K562 (cell line): ENCODE data around the gene MBD3. TPM values are rescaled to one million over a fixed set of nuclear protein-coding genes. Genes with fewer than 3 reads are reported as not detected.
A peak's percentile ranks its signal among the peaks of the same experiment; 100 is the strongest.

Experiments
- MGA ChIP-seq: fragments of 450-650 bp; IDR thresholded peaks from 2 replicates; pipeline ENCODE4 v1.6.1; 2016; ENCODE audit warnings: mild to moderate bottlenecking, moderate library complexity
- TRIM24 ChIP-seq, 2 experiments: fragments of 450-650 bp; IDR thresholded peaks; 2 replicates each; pipeline ENCODE4 v1.6.1; 2016
- polyA plus RNA-seq, 8 experiments: library from polyadenylated mRNA; depleted of rRNA in 4 of 8; stranded (reverse) in 5 of 8; unstranded in 3 of 8; fragments of >200 nt; fragmentation: Nextera tagmentation in 2 of 8; fragmentation: Illumina TruSeq in 1 of 8; extraction: Ambion mirVana in 2 of 8; extraction: Trizol in 1 of 8; gene quantifications; 2 replicates each; pipeline versions ENCODE4 v1.2.1 to v1.2.3, GENCODE V29; 2011 to 2014; ENCODE audit warnings: inconsistent platforms in 1 of 8, missing spikeins in 1 of 8
- total RNA-seq, 7 experiments: library from RNA; depleted of rRNA in 6 of 7; stranded (reverse); fragments of >200 nt in 6 of 7; fragmentation: Illumina TruSeq in 2 of 7; extraction: Trizol in 2 of 7; gene quantifications; 2 replicates each; pipeline versions ENCODE4 v1.2.1 to v1.2.3, GENCODE V29; 2011 to 2021; ENCODE audit warnings: low replicate concordance in 1 of 7

The MBD3 gene
- total and polyA plus RNA-seq, 9 of the 15 experiments (the other 6 are each of a cell fraction or from before 2014, with no cell fraction given): 0.24 to 137 (median 30.9) TPM

GRCh38 chr19:1602091-1602707 lies 9.5 kb upstream of the MBD3 start (continued):
- TF ChIP-seq MGA (no peak), TRIM24 (IDR thresholded peaks at IDR 0.05) (0 out of 4 replicates have a peak, but pooled peaks of 1 of the 2 experiments have one; percentile 15)
- TF ChIP-seq, all 486 proteins: peak for 4
